CD4-positive, alpha-beta T cell treated with Interleukin-15 for 4 hours (primary cell): ENCODE data around the gene ITGB5.
"Not testable (repeated sequence)": the region's sequence is repeated elsewhere in the genome, so short reads cannot be mapped to it uniquely, and the experiment has no call there.

ENCODE experiments used
- DNase-seq: peaks from one replicate; pipeline ENCODE4 v3.0.0-alpha.2; 2020; ENCODE audit warnings: low spot score

The ITGB5 gene

GRCh38 chr3:124771083-124771445, 116.1 kb downstream of the ITGB5 start:
- no peak for DNase-seq

GRCh38 chr3:124770336-124771082, 116.7 kb downstream of the ITGB5 start:
- no peak for DNase-seq

GRCh38 chr3:124769462-124769861, 117.7 kb downstream of the ITGB5 start:
- DNase-seq: no peak

- no peak for DNase-seq
Observed at GRCh38 chr3:124768812-124769211, 118.4 kb downstream of the ITGB5 start.

GRCh38 chr3:124767691-124768090, 119.5 kb downstream of the ITGB5 start:
- no peak for DNase-seq

GRCh38 chr3:124767264-124767663, 119.9 kb downstream of the ITGB5 start:
- DNase-seq: no peak

- DNase-seq: no peak
Observed at GRCh38 chr3:124766113-124767095, 120.8 kb downstream of the ITGB5 start.

GRCh38 chr3:124765197-124765840, 121.8 kb downstream of the ITGB5 start:
- DNase-seq: no peak

- DNase-seq: no peak
Observed at GRCh38 chr3:124764746-124765145, 122.4 kb downstream of the ITGB5 start.

GRCh38 chr3:124763644-124764358, 123.4 kb downstream of the ITGB5 start:
- no peak for DNase-seq

- DNase-seq: no peak
Observed at GRCh38 chr3:124763206-124763605, 124.0 kb downstream of the ITGB5 start.

GRCh38 chr3:124762661-124763011, 124.5 kb downstream of the ITGB5 start:
- DNase-seq: no peak

GRCh38 chr3:124761935-124762660, 125.1 kb downstream of the ITGB5 start:
- DNase-seq: no peak

- peak; percentile 75 for DNase-seq
Observed at GRCh38 chr3:124761250-124761796, 125.8 kb downstream of the ITGB5 start.

- DNase-seq: no peak
Observed at GRCh38 chr3:124760601-124761000, 126.6 kb downstream of the ITGB5 start.

GRCh38 chr3:124759666-124760401, 127.3 kb downstream of the ITGB5 start:
- no peak for DNase-seq

GRCh38 chr3:124758851-124759635, 128.1 kb downstream of the ITGB5 start:
- DNase-seq: no peak

- DNase-seq: not testable (repeated sequence)
Observed at GRCh38 chr3:124757926-124758325, 129.2 kb downstream of the ITGB5 start.

- DNase-seq: no peak
Observed at GRCh38 chr3:124752051-124752450, 135.1 kb downstream of the ITGB5 start.
